HEK293 (cell line): ENCODE measurements around the gene RNF169.
A peak's percentile ranks its signal among the peaks of the same experiment; 100 is the strongest.

Experiments
- CTCF ChIA-PET: fragments of 350-600 bp; formaldehyde crosslinking; extraction: SDS; loops from one replicate; lab custom pipeline; 2021; ENCODE audit warnings: antibody characterized with exemption; lab: Yijun Ruan, JAX
- POLR2A ChIA-PET: fragments of 300-600 bp; formaldehyde crosslinking; extraction: SDS; loops from one replicate; lab custom pipeline; 2020; ENCODE audit warnings: antibody characterized with exemption, inconsistent platforms; lab: Yijun Ruan, JAX
- H3K27ac ChIP-seq: fragments of 200-500 bp; sonication (Bioruptor generic); 2 replicates; pipeline ENCODE4 v1.5.1; 2014; ENCODE audit warnings: low read depth, low read length, control low read depth, inconsistent platforms; ENCODE audit errors: extremely low read depth
- H3K36me3 ChIP-seq, 2 experiments: fragments of 200-500 bp in 1 of 2; sonication (Bioruptor generic) in 1 of 2; 1 replicate in 1 of 2; 2 replicates in 1 of 2; pipeline ENCODE4 v1.5.1; 2014 to 2017; ENCODE audit warnings: inconsistent platforms in 2 of 2, low read length in 2 of 2; ENCODE audit not compliant: control insufficient read depth in 2 of 2, insufficient read depth in 1 of 2
- H3K4me1 ChIP-seq: fragments of 200-500 bp; sonication (Bioruptor generic); 2 replicates; pipeline ENCODE4 v1.5.1; 2014; ENCODE audit warnings: mild to moderate bottlenecking, low read length, inconsistent platforms; ENCODE audit not compliant: control insufficient read depth, insufficient read depth
- H3K4me3 ChIP-seq: 2 replicates; pipeline ENCODE4 v1.5.1; 2011; ENCODE audit warnings: low read depth, mild to moderate bottlenecking, control low read depth, low read length, moderate library complexity
- H3K9me3 ChIP-seq: fragments of 200-500 bp; sonication (Bioruptor generic); 2 replicates; pipeline ENCODE4 v1.5.1; 2014; ENCODE audit warnings: low read depth, low read length, inconsistent platforms; ENCODE audit not compliant: control insufficient read depth, insufficient read depth
- IKZF3 ChIP-seq: fragments of 450-650 bp; IDR thresholded peaks from 2 replicates; pipeline ENCODE4 v1.5.0; 2018; ENCODE audit warnings: missing biosample characterization, mild to moderate bottlenecking, missing genetic modification characterization, moderate library complexity
- SCRT1 ChIP-seq: fragments of 450-650 bp; formaldehyde crosslinking; IDR thresholded peaks from 2 replicates; pipeline ENCODE4 v1.5.1; 2016; ENCODE audit warnings: missing biosample characterization, missing genetic modification characterization, borderline replicate concordance
- SETDB1 ChIP-seq: IDR thresholded peaks from one replicate; pipeline ENCODE4 v1.6.1; 2017; ENCODE audit warnings: mild to moderate bottlenecking, low read length, moderate library complexity, mixed read lengths; ENCODE audit not compliant: insufficient read length
- SP3 ChIP-seq: fragments of 450-650 bp; formaldehyde crosslinking; IDR thresholded peaks from 2 replicates; pipeline ENCODE4 v1.5.1; 2016; ENCODE audit warnings: missing biosample characterization, missing genetic modification characterization
- SP7 ChIP-seq: fragments of 450-650 bp; formaldehyde crosslinking; IDR thresholded peaks from 2 replicates; pipeline ENCODE4 v1.5.1; 2016; ENCODE audit warnings: missing biosample characterization, missing genetic modification characterization
- ZFP69B ChIP-seq: fragments of 450-650 bp; formaldehyde crosslinking; IDR thresholded peaks from 2 replicates; pipeline ENCODE4 v1.5.1; 2016; ENCODE audit warnings: missing biosample characterization, missing genetic modification characterization
- ZNF10 ChIP-seq: fragments of 450-650 bp; formaldehyde crosslinking; IDR thresholded peaks from 2 replicates; pipeline ENCODE4 v1.5.1; 2017; ENCODE audit warnings: missing biosample characterization, missing genetic modification characterization
- ZNF248 ChIP-seq: fragments of 450-650 bp; formaldehyde crosslinking; IDR thresholded peaks from 2 replicates; pipeline ENCODE4 v1.5.1; 2017; ENCODE audit warnings: missing biosample characterization, missing genetic modification characterization
- ZNF518A ChIP-seq: fragments of 450-650 bp; formaldehyde crosslinking; conservative IDR thresholded peaks from 2 replicates; pipeline ENCODE4 v1.5.1; 2016; ENCODE audit warnings: low read depth, missing biosample characterization, missing genetic modification characterization
- ZNF521 ChIP-seq: fragments of 450-650 bp; formaldehyde crosslinking; IDR thresholded peaks from 2 replicates; pipeline ENCODE4 v1.5.1; 2017; ENCODE audit warnings: missing biosample characterization, mild to moderate bottlenecking, missing genetic modification characterization
- ZNF677 ChIP-seq: fragments of 450-650 bp; IDR thresholded peaks from 2 replicates; pipeline ENCODE4 v1.5.0; 2018; ENCODE audit warnings: missing biosample characterization, mild to moderate bottlenecking, missing genetic modification characterization, moderate library complexity
- ZNF768 ChIP-seq: fragments of 450-650 bp; formaldehyde crosslinking; IDR thresholded peaks from 2 replicates; pipeline ENCODE4 v1.5.1; 2018; ENCODE audit warnings: missing biosample characterization, mild to moderate bottlenecking, missing genetic modification characterization
- ZSCAN4 ChIP-seq: fragments of 450-650 bp; formaldehyde crosslinking; IDR thresholded peaks from 2 replicates; pipeline ENCODE4 v1.5.1; 2017; ENCODE audit warnings: missing biosample characterization, missing genetic modification characterization
- TF ChIP-seq, protein P1 (sequence below): sonication (generic); formaldehyde crosslinking; IDR thresholded peaks from 2 replicates; pipeline ENCODE4 v1.8.1; 2022; ENCODE audit warnings: mild to moderate bottlenecking, moderate library complexity, missing genetic modification reagents
- TF ChIP-seq, protein P2 (sequence below): fragments of 450-650 bp; formaldehyde crosslinking; IDR thresholded peaks from 2 replicates; pipeline ENCODE4 v1.5.1; 2016; ENCODE audit warnings: missing biosample characterization, missing genetic modification characterization

Gene RNF169

DNA sequence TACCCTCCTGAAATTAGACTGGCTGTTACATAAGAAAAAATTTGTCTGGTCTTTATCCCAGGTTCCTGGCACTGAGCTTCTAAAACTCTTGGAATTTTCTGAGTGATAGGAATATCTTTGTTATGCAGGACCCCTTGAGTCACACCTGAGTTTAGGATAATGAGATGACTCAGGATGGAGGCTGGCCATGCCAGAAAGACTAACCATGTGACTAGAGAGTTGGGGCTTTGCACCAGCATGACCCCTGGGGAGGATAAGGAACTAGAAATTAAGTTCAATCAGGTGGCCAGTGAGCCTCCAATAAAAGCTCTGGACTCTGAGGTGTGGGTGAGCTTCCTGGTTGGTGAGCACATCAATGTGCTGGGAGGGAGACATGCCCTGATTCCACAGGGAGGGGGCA lies 112.1 kb downstream of the RNF169 start:
- no peaks in the 10 kb centered on the region for H3K4me1 ChIP-seq
- no peaks in the 10 kb centered on the region for H3K9me3 ChIP-seq
- ChIA-PET CTCF (no interaction called here), POLR2A (no interaction called here)
- no peak overlapping the region for H3K27ac ChIP-seq
- H3K4me3 ChIP-seq = no peak overlapping the region
- peaks cover 0 to 73% of the 10 kb centered on the region in 2 experiments; a peak in 1 of 3 replicates for H3K36me3 ChIP-seq
- no peak for TF ChIP-seq ZNF768 (tag by site-specific recombination)
- TF ChIP-seq SP7 (tag by site-specific recombination) = no peak
- no peak for TF ChIP-seq ZNF248

DNA sequence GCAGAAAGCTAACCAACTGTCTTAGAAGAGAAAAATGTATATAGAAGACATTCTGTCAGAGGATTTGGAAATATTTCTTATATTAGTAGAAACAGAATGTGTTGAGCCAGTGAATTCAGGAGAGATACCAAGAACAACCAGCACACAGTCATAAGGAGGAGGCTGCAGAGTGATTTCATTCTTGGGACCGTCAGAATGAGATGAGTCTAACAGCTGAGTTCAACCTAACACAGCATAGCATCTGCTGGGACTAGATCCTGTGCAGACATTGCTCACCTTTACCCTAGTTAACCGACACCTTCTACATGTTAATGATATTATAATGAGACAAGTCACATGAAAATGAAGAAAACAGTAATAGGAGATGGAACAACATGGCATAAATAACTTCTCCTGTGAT lies 114.8 kb downstream of the RNF169 start:
- H3K27ac ChIP-seq = no peak overlapping the region
- ChIA-PET POLR2A (no interaction called here), CTCF (interaction anchor here (0.5 kb wide), 1 partner anchor 342 kb away, joined by 3 read pairs; no protein-coding TSS in a partner anchor)
- H3K9me3 ChIP-seq = no peaks in the 10 kb centered on the region
- peaks cover 0 to 57% of the 10 kb centered on the region in 2 experiments; a peak in 1 of 3 replicates for H3K36me3 ChIP-seq
- no peaks in the 10 kb centered on the region for H3K4me1 ChIP-seq
- H3K4me3 ChIP-seq = no peak overlapping the region
- TF ChIP-seq ZNF521 (tag by site-specific recombination) (no peak), ZFP69B (tag by site-specific recombination) (no peak), ZSCAN4 (tag by site-specific recombination) (no peak), SCRT1 (no peak), SP3 (tag by site-specific recombination) (no peak)
- TF ChIP-seq, protein P1, sequence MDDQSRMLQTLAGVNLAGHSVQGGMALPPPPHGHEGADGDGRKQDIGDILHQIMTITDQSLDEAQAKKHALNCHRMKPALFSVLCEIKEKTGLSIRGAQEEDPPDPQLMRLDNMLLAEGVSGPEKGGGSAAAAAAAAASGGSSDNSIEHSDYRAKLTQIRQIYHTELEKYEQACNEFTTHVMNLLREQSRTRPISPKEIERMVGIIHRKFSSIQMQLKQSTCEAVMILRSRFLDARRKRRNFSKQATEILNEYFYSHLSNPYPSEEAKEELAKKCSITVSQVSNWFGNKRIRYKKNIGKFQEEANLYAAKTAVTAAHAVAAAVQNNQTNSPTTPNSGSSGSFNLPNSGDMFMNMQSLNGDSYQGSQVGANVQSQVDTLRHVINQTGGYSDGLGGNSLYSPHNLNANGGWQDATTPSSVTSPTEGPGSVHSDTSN (CRISPR knock-in tag) = no peak

GRCh38 chr11:74866557-74866956 lies 117.9 kb downstream of the RNF169 start:
- no peaks in the 10 kb centered on the region for H3K9me3 ChIP-seq
- H3K4me1 ChIP-seq = no peaks in the 10 kb centered on the region
- ChIA-PET POLR2A (no interaction called here), CTCF (interaction anchor here (0.6 to 0.7 kb wide), 3 partner anchors 80 to 351 kb away, joined by 3 to 6 read pairs (median 5); no protein-coding TSS in a partner anchor)
- peaks cover 0 to 38% of the 10 kb centered on the region in 2 experiments; a peak in 1 of 3 replicates for H3K36me3 ChIP-seq
- TF ChIP-seq SETDB1 (peak; percentile 88), IKZF3 (no peak), ZNF518A (tag by site-specific recombination) (0 out of 2 replicates have a peak, but pooled peaks have one; percentile 28), ZNF10 (tag by site-specific recombination) (no peak), ZNF677 (tag by site-specific recombination) (no peak)
- TF ChIP-seq, protein P2, sequence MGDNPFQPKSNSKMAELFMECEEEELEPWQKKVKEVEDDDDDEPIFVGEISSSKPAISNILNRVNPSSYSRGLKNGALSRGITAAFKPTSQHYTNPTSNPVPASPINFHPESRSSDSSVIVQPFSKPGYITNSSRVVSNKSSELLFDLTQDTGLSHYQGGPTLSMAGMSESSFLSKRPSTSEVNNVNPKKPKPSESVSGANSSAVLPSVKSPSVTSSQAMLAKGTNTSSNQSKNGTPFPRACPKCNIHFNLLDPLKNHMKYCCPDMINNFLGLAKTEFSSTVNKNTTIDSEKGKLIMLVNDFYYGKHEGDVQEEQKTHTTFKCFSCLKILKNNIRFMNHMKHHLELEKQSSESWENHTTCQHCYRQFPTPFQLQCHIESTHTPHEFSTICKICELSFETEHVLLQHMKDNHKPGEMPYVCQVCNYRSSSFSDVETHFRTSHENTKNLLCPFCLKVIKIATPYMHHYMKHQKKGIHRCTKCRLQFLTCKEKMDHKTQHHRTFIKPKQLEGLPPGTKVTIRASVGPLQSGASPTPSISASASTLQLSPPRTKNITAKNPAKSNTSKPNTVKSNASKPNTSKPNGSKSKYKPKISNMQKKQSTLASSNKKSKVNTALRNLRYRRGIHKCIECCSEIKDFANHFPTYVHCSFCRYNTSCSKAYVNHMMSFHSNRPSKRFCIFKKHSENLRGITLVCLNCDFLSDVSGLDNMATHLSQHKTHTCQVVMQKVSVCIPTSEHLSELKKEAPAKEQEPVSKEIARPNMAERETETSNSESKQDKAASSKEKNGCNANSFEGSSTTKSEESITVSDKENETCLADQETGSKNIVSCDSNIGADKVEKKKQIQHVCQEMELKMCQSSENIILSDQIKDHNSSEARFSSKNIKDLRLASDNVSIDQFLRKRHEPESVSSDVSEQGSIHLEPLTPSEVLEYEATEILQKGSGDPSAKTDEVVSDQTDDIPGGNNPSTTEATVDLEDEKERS (tag by site-specific recombination) = 0 out of 2 replicates have a peak, but pooled peaks have one; percentile 15
- H3K27ac ChIP-seq = no peak overlapping the region
- no peak overlapping the region for H3K4me3 ChIP-seq
